ENCODE measurements around the gene SH3YL1. TPM values are rescaled to one million over a fixed set of nuclear protein-coding genes. Genes with fewer than 3 reads are reported as not detected.

Gene SH3YL1
- total RNA-seq, 1 donor from 2014 or later, result 61.4 TPM

DNA sequence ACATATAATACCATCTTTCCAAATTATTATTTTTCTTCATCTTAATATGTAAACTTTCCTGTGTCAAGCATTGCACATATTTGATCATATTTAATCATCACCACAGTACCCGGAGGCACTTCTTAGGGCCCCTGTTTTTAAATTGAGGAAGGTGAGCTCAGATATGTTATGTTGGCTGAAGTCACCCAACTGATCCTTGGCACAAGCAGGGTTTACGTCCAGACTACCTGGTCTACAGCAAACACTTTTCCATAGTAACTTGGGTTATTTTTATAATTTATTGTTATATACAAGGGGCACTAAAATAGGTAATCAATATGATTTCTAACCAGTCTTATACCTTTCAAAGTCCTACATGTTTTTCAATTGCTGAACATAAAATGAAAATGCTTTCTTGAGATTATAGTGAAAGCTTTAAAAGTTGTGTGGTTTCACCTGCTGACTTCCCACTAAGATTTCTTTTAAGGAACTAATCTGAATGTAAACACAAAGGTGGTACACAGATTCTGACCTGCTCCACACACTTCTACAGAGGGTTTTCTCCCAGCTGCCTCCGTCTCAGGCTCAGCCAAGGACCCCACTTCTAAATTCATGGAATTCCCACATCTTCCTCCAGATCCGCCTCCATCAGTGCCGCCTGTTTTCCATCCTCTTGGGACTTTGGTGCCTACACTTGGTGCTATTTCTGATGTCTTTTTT is 52.2 kb downstream of the SH3YL1 start:
- H3K4me1 Mint-ChIP-seq (ENCODE audit: unreplicated experiment), result no peaks in the 10 kb centered on the region
- no peaks in the 10 kb centered on the region for H3K36me3 Mint-ChIP-seq
- no peak for DNase-seq (ENCODE audit: extremely low spot score, unreplicated experiment)
- H3K27me3 Mint-ChIP-seq, result peaks cover 26% of the 10 kb centered on the region
- H3K4me3 Mint-ChIP-seq, result no peak overlapping the region
- H3K27ac Mint-ChIP-seq, result no peak overlapping the region
- H3K9me3 Mint-ChIP-seq, result peaks cover 5% of the 10 kb centered on the region
- no peak for TF ChIP-seq CTCF (conservative IDR thresholded peaks at IDR 0.05)

GRCh38 chr2:210660-211059 is 53.2 kb downstream of the SH3YL1 start:
- Mint-ChIP-seq H3K4me1 (ENCODE audit: unreplicated experiment) (no peaks in the 10 kb centered on the region), H3K27me3 (peaks cover 26% of the 10 kb centered on the region), H3K36me3 (no peaks in the 10 kb centered on the region), H3K9me3 (peaks cover 5% of the 10 kb centered on the region), H3K4me3 (no peak overlapping the region), H3K27ac (no peak overlapping the region)
- TF ChIP-seq CTCF (conservative IDR thresholded peaks at IDR 0.05), result no peak
- DNase-seq (ENCODE audit: extremely low spot score, unreplicated experiment), result no peak

DNA sequence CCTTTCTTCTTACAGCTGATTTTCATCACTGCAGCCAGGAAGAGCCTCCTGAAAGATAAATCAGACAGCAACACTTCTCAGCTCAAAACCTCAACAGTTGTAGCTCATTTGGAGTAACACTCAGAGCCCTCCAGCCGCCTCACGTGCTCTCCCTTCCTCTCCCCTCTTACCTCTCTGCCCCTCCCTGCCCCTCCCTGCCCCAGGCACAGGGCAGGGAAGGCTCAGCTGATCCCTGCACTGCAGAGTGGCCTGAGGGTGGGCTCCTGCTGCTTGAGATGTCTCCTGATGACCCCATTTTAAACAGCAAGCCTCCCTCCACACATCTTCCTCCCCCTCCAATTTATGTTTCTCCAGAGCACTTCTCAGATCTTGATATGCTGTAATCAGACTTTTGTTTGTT is 54.4 kb downstream of the SH3YL1 start:
- Mint-ChIP-seq H3K4me3 (no peak overlapping the region), H3K9me3 (peaks cover 5% of the 10 kb centered on the region)

GRCh38 chr2:208335-208734 is 55.5 kb downstream of the SH3YL1 start:
- H3K36me3 Mint-ChIP-seq, result no peaks in the 10 kb centered on the region
- peaks cover 29% of the 10 kb centered on the region for H3K27me3 Mint-ChIP-seq
- DNase-seq (ENCODE audit: extremely low spot score, unreplicated experiment), result no peak
- H3K9me3 Mint-ChIP-seq, result peaks cover 5% of the 10 kb centered on the region
- H3K4me3 Mint-ChIP-seq, result no peak overlapping the region
- H3K4me1 Mint-ChIP-seq (ENCODE audit: unreplicated experiment), result no peaks in the 10 kb centered on the region
- no peak overlapping the region for H3K27ac Mint-ChIP-seq
- no peak for TF ChIP-seq CTCF (conservative IDR thresholded peaks at IDR 0.05)

More for the DNA sequence above, 54.4 kb downstream of the SH3YL1 start:
- Mint-ChIP-seq H3K4me1 (ENCODE audit: unreplicated experiment) (no peaks in the 10 kb centered on the region), H3K27ac (no peak overlapping the region), H3K36me3 (no peaks in the 10 kb centered on the region), H3K27me3 (peaks cover 26% of the 10 kb centered on the region)
- DNase-seq (ENCODE audit: extremely low spot score, unreplicated experiment), result no peak
- TF ChIP-seq CTCF (conservative IDR thresholded peaks at IDR 0.05), result no peak

GRCh38 chr2:203984-204383 is 59.8 kb downstream of the SH3YL1 start:
- Mint-ChIP-seq H3K4me3 (no peak overlapping the region), H3K4me1 (ENCODE audit: unreplicated experiment) (peaks cover 4% of the 10 kb centered on the region), H3K36me3 (no peaks in the 10 kb centered on the region), H3K9me3 (no peaks in the 10 kb centered on the region), H3K27me3 (peaks cover 12% of the 10 kb centered on the region), H3K27ac (no peak overlapping the region)
- TF ChIP-seq CTCF (conservative IDR thresholded peaks at IDR 0.05), result no peak
- no peak for DNase-seq (ENCODE audit: extremely low spot score, unreplicated experiment)

Data from type B pancreatic cell (in vitro differentiated cells).